GM18505 (cell line): ENCODE measurements around the gene VSX1.

Experiments
- ATAC-seq: cut with Tn5 transposase; IDR thresholded peaks from one replicate; pipeline ENCODE4 v1.9.1; 2021; ENCODE audit not compliant: unreplicated experiment
- POLR2A ChIP-seq: IDR thresholded peaks from 4 replicates; pipeline ENCODE4 v1.6.1; 2011; ENCODE audit warnings: borderline replicate concordance; ENCODE audit not compliant: insufficient read depth, insufficient read length; ENCODE audit errors: extremely low read depth

The VSX1 gene

GRCh38 chr20:25031241-25031640 is 50.7 kb downstream of the VSX1 start:
- TF ChIP-seq POLR2A = no peak
- no peak for ATAC-seq

GRCh38 chr20:25030649-25031207 is 51.2 kb downstream of the VSX1 start:
- no peak for ATAC-seq
- TF ChIP-seq POLR2A = no peak

GRCh38 chr20:25030007-25030648 is 51.8 kb downstream of the VSX1 start:
- TF ChIP-seq POLR2A = no peak

GRCh38 chr20:25025986-25026605 is 55.8 kb downstream of the VSX1 start:
- ATAC-seq = no peak
- TF ChIP-seq POLR2A = no peak

More at GRCh38 chr20:25030007-25030648, 51.8 kb downstream of the VSX1 start:
- ATAC-seq = no peak
